ENCODE data around the gene CDC42EP3.

DNA sequence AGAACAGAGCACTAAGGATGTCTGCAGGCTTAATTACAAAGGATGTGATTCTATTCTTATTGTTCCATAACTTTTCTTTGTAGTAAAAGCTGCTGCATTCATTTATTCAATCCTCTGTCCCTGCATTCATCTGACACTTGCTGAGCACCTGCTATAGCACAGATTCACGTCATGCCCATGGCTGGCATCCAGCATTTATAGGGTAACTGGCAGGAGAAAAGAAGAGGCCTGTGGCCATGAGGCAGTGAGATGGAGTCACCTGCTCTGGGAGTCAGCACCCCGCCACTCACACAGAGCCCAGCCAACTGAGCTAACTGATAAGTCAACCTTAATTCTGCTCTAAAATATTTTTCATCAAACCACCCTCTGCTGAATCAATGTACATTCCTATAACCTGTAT, 18.3 kb upstream of the CDC42EP3 start:
- TF ChIP-seq, protein P1, sequence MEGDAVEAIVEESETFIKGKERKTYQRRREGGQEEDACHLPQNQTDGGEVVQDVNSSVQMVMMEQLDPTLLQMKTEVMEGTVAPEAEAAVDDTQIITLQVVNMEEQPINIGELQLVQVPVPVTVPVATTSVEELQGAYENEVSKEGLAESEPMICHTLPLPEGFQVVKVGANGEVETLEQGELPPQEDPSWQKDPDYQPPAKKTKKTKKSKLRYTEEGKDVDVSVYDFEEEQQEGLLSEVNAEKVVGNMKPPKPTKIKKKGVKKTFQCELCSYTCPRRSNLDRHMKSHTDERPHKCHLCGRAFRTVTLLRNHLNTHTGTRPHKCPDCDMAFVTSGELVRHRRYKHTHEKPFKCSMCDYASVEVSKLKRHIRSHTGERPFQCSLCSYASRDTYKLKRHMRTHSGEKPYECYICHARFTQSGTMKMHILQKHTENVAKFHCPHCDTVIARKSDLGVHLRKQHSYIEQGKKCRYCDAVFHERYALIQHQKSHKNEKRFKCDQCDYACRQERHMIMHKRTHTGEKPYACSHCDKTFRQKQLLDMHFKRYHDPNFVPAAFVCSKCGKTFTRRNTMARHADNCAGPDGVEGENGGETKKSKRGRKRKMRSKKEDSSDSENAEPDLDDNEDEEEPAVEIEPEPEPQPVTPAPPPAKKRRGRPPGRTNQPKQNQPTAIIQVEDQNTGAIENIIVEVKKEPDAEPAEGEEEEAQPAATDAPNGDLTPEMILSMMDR (IDR thresholded peaks at IDR 0.05), result no peak
- TF ChIP-seq POLR2A (IDR thresholded peaks at IDR 0.05), result no peak

Data from testis (tissue), 2 donors.